K562 (cell line): Measurements from ENCODE around the gene TTLL10. TPM values are rescaled to one million over a fixed set of nuclear protein-coding genes. Genes with fewer than 3 reads are reported as not detected.

Experiments
- ATAC-seq: fragments of 200-7000 bp; cut with Tn5 transposase; 3 replicates; pipeline ENCODE4 v1.9.1; 2020; ENCODE audit warnings: moderate library complexity
- BruUV-seq: library from RNA; stranded (reverse); fragments of 400-500 nt; replicated peaks from 2 replicates; lab custom pipeline; 2021; lab: Mats Ljungman, UMichigan
- CTCF ChIA-PET: fragments of 300-600 bp; formaldehyde crosslinking; extraction: SDS; loops from one replicate; lab custom pipeline; 2021; ENCODE audit warnings: low intra/inter-chr PET ratio; lab: Yijun Ruan, JAX
- POLR2A ChIA-PET: fragments of 300-600, 350-650 bp; sonication (Branson Sonifier 250); formaldehyde crosslinking; extraction: SDS; loops from one replicate; lab custom pipeline; 2021; ENCODE audit warnings: antibody characterized with exemption, inconsistent platforms; lab: Yijun Ruan, JAX
- DNase-seq, 4 experiments: peaks; one replicate each; pipeline versions ENCODE4 v3.0.0 to v3.0.0-alpha.2; 2011 to 2018; ENCODE audit warnings: low spot score in 3 of 4, mixed read lengths in 3 of 4; ENCODE audit errors: extremely low read depth in 1 of 4
- FAIRE-seq: peaks from 2 replicates; lab custom pipeline; 2011; peaks lifted over from hg19 to GRCh38; lab: Jason Lieb, UNC
- H2AFZ ChIP-seq: 2 replicates; pipeline ENCODE4 v1.6.0; 2011; ENCODE audit warnings: low read depth, low read length, control low read depth, inconsistent platforms
- H3K27ac ChIP-seq: fragments of 200-600 bp; 3 replicates; pipeline ENCODE4 v1.8.0; 2011; ENCODE audit warnings: low read depth, mild to moderate bottlenecking, control low read depth, inconsistent platforms, low read length, moderate library complexity, mixed read lengths; ENCODE audit errors: extremely low read depth
- H3K27me3 ChIP-seq, 2 experiments: fragments of 300-600 bp in 1 of 2; 2 replicates in 1 of 2; 3 replicates in 1 of 2; pipeline versions ENCODE4 v1.6.0 to v1.8.0; 2011; ENCODE audit warnings: inconsistent platforms in 2 of 2, low read length in 2 of 2, mild to moderate bottlenecking in 1 of 2, mixed read lengths in 1 of 2, moderate library complexity in 1 of 2; ENCODE audit not compliant: control insufficient read depth in 2 of 2, insufficient read depth in 2 of 2
- H3K36me3 ChIP-seq: fragments of 300-600 bp; 3 replicates; pipeline ENCODE4 v1.8.0; 2011; ENCODE audit warnings: mild to moderate bottlenecking, low read length, inconsistent platforms; ENCODE audit not compliant: control insufficient read depth, insufficient read depth
- H3K4me1 ChIP-seq, 2 experiments: fragments of 200-600 bp in 1 of 2; replicated peaks in 1 of 2; 2 replicates in 1 of 2; 3 replicates in 1 of 2; pipeline versions ENCODE4 v1.5.1 to v1.8.0; 2011; ENCODE audit warnings: inconsistent platforms in 2 of 2, low read length in 2 of 2, mild to moderate bottlenecking in 1 of 2, mixed read lengths in 1 of 2, moderate library complexity in 1 of 2; ENCODE audit not compliant: control insufficient read depth in 2 of 2, insufficient read depth in 2 of 2
- H3K4me2 ChIP-seq: 2 replicates; pipeline ENCODE4 v1.6.1; 2011; ENCODE audit warnings: low read length, control low read depth, inconsistent platforms, mixed read lengths; ENCODE audit not compliant: insufficient read depth
- H3K4me3 ChIP-seq: fragments of 200-600 bp; sonication (generic), shearing (Covaris generic); 2 replicates; pipeline ENCODE4 v1.5.1; 2016; ENCODE audit warnings: control low read depth, inconsistent platforms
- H3K79me2 ChIP-seq: fragments of 200-600 bp; 3 replicates; pipeline ENCODE4 v1.8.0; 2011; ENCODE audit warnings: low read length, inconsistent platforms; ENCODE audit not compliant: control insufficient read depth, insufficient read depth
- H3K9ac ChIP-seq, 2 experiments: 2 replicates each; pipeline versions ENCODE4 v1.6.0 to v1.6.1; 2011; ENCODE audit warnings: low read depth in 2 of 2, low read length in 2 of 2, control low read depth in 1 of 2, inconsistent platforms in 1 of 2, mild to moderate bottlenecking in 1 of 2, mixed read lengths in 1 of 2; ENCODE audit not compliant: insufficient read depth in 1 of 2
- H3K9me1 ChIP-seq: one replicate; pipeline ENCODE4 v1.6.0; 2011; ENCODE audit warnings: inconsistent platforms, mild to moderate bottlenecking, low read length, moderate library complexity; ENCODE audit not compliant: control insufficient read depth, insufficient read depth
- H3K9me3 ChIP-seq: replicated peaks from 2 replicates; pipeline ENCODE4 v1.5.1; 2011; ENCODE audit warnings: low read depth, low read length, inconsistent platforms; ENCODE audit not compliant: control insufficient read depth, insufficient read depth
- H4K20me1 ChIP-seq: replicated peaks from 2 replicates; pipeline ENCODE4 v1.6.1; 2011; ENCODE audit warnings: low read length, inconsistent platforms, mixed read lengths; ENCODE audit not compliant: control insufficient read depth, insufficient read depth
- CEBPG ChIP-seq, 3 experiments: fragments of 200-800 bp in 1 of 3; sonication (Bioruptor generic) in 1 of 3; sonication (generic) in 1 of 3; formaldehyde crosslinking in 1 of 3; IDR thresholded peaks in 2 of 3; conservative IDR thresholded peaks in 1 of 3; 2 replicates each; pipeline versions ENCODE4 v1.6.1 to v1.8.0; 2016 to 2022; ENCODE audit warnings: missing compliant biosample characterization in 2 of 3, missing genetic modification characterization in 2 of 3, mild to moderate bottlenecking in 1 of 3, missing genetic modification reagents in 1 of 3
- HIVEP1 ChIP-seq: fragments of 250-450 bp; sonication (Bioruptor Pico); IDR thresholded peaks from 2 replicates; pipeline ENCODE4 v1.4.0; 2020; ENCODE audit warnings: mild to moderate bottlenecking
- KLF10 ChIP-seq: fragments of 250-450 bp; sonication (Bioruptor Pico); IDR thresholded peaks from 2 replicates; pipeline ENCODE4 v1.6.1; 2021; ENCODE audit warnings: matching md5 sums
- TCF3 ChIP-seq: sonication (generic); formaldehyde crosslinking; IDR thresholded peaks from 2 replicates; pipeline ENCODE4 v1.4.0; 2020; ENCODE audit warnings: mild to moderate bottlenecking, missing genetic modification reagents
- WHSC1 ChIP-seq: IDR thresholded peaks from one replicate; pipeline ENCODE4 v1.6.1; 2012; ENCODE audit warnings: low read length, control low read depth, inconsistent platforms
- ZNF165 ChIP-seq: fragments of 250-450 bp; sonication (Bioruptor Pico); IDR thresholded peaks from 2 replicates; pipeline ENCODE4 v1.4.0; 2020; ENCODE audit warnings: borderline replicate concordance
- WGBS: fragments of 100-300 bp; shearing (Covaris generic); methylation state at CpG from one replicate; pipeline ENCODE4 v1.1.6; 2016; ENCODE audit warnings: low coverage, mixed read lengths; ENCODE audit not compliant: insufficient coverage; ENCODE audit errors: missing lambda C conversion rate; 5-methylcytosine and 5-hydroxymethylcytosine counted together
- in situ Hi-C: fragments of 300-500 bp; cut with MboI; formaldehyde crosslinking; loops from 4 replicates; pipeline ENCODE4 v1.15.0; 2018; ENCODE audit warnings: inconsistent platforms, mixed read lengths
- intact Hi-C: fragments of 100-400 bp; cut with micrococcal nuclease; formaldehyde crosslinking; loops from 2 replicates; pipeline ENCODE4 v1.14.2; 2022
- polyA plus RNA-seq, 8 experiments: library from polyadenylated mRNA; depleted of rRNA in 4 of 8; stranded (reverse) in 5 of 8; unstranded in 3 of 8; fragments of >200 nt; fragmentation: Nextera tagmentation in 2 of 8; fragmentation: Illumina TruSeq in 1 of 8; extraction: Ambion mirVana in 2 of 8; extraction: Trizol in 1 of 8; gene quantifications; 2 replicates each; pipeline versions ENCODE4 v1.2.1 to v1.2.3, GENCODE V29; 2011 to 2014; ENCODE audit warnings: inconsistent platforms in 1 of 8, missing spikeins in 1 of 8
- total RNA-seq, 7 experiments: library from RNA; depleted of rRNA in 6 of 7; stranded (reverse); fragments of >200 nt in 6 of 7; fragmentation: Illumina TruSeq in 2 of 7; extraction: Trizol in 2 of 7; gene quantifications; 2 replicates each; pipeline versions ENCODE4 v1.2.1 to v1.2.3, GENCODE V29; 2011 to 2021; ENCODE audit warnings: low replicate concordance in 1 of 7

Gene TTLL10
- total and polyA plus RNA-seq, 9 of the 15 experiments (the other 6 are each of a cell fraction or from before 2014, with no cell fraction given) = not detected

GRCh38 chr1:1168451-1169411, 4.9 kb upstream of the TTLL10 start:
- TF ChIP-seq HIVEP1 (no peak), CEBPG (CRISPR knock-in tag; IDR thresholded peaks at IDR 0.05) (no peak), CEBPG (tag; conservative IDR thresholded peaks at IDR 0.05 in 1 of 2, IDR thresholded peaks at IDR 0.05 in 1 of 2) (no peak), TCF3 (CRISPR knock-in tag) (no peak), ZNF165 (no peak), WHSC1 (no peak), KLF10 (CRISPR knock-in tag) (no peak)
- TF ChIP-seq, all 486 proteins: peak for 0
- H3K9ac ChIP-seq = peak overlapping the region in 1 of 2 experiments; percentile 45; a peak in 2 of 4 replicates
- peaks cover 6% of the 10 kb centered on the region; the same call in 1 of the 2 replicates for H4K20me1 ChIP-seq
- H3K4me2 ChIP-seq = no peak overlapping the region
- peaks cover 73 to 93% of the 10 kb centered on the region in 2 experiments for H3K27me3 ChIP-seq
- in situ Hi-C loops = no loop called here
- no peaks in the 10 kb centered on the region for H3K9me3 ChIP-seq
- no peak overlapping the region for H3K27ac ChIP-seq
- FAIRE-seq (no peak), DNase-seq (no peak), ATAC-seq (peak; percentile 11; the same call in 1 of the 3 replicates)
- H3K36me3 ChIP-seq = no peaks in the 10 kb centered on the region
- intact Hi-C loops = no loop called here
- no TSS peak for BruUV-seq
- POLR2A ChIA-PET = interaction anchor here (0.7 to 1.0 kb wide), 2 partner anchors 58 to 95 kb away, joined by 3 read pairs; no protein-coding TSS in a partner anchor
- H3K9me1 ChIP-seq = no peaks in the 10 kb centered on the region
- CTCF ChIA-PET = no interaction called here
- WGBS = 12% methylated on average over 36 of the region's 37 CpGs
- H3K79me2 ChIP-seq = no peaks in the 10 kb centered on the region
- peaks cover 0 to 84% of the 10 kb centered on the region in 2 experiments; a peak in 2 of 5 replicates for H3K4me1 ChIP-seq
- no peak overlapping the region for H3K4me3 ChIP-seq
- H2AFZ ChIP-seq = no peak overlapping the region
